WTC11 (cell line): ENCODE data around the gene MYLK4. TPM values are rescaled to one million over a fixed set of nuclear protein-coding genes. Genes with fewer than 3 reads are reported as not detected.

Source experiments
- ATAC-seq: fragments of 200-7000 bp; cut with Tn5 transposase; 2 replicates; pipeline ENCODE4 v1.10.0; 2021; ENCODE audit warnings: mild to moderate bottlenecking, moderate library complexity
- CTCF ChIA-PET: fragments of 300-600 bp; sonication (Branson Sonifier 250); formaldehyde crosslinking; loops from one replicate; lab custom pipeline; 2021; ENCODE audit warnings: antibody characterized with exemption; lab: Charles Lee
- POLR2A ChIA-PET: fragments of 350-600 bp; sonication (Branson Sonifier 250); formaldehyde crosslinking; loops from one replicate; lab custom pipeline; 2021; ENCODE audit warnings: antibody characterized with exemption; lab: Charles Lee
- DNase-seq: peaks from one replicate; pipeline ENCODE4 v3.0.0; 2021; ENCODE audit warnings: low spot score
- H3K27ac Mint-ChIP-seq: 2 replicates; pipeline ENCODE4 v1.8.0; 2021; ENCODE audit warnings: mixed read lengths
- H3K27me3 Mint-ChIP-seq: 2 replicates; pipeline ENCODE4 v1.8.0; 2021; ENCODE audit warnings: low read depth, mild to moderate bottlenecking, moderate library complexity, mixed read lengths
- H3K36me3 Mint-ChIP-seq: 2 replicates; pipeline ENCODE4 v1.8.0; 2021; ENCODE audit warnings: mixed read lengths
- H3K4me1 Mint-ChIP-seq: 2 replicates; pipeline ENCODE4 v1.8.0; 2022; ENCODE audit warnings: mixed read lengths
- H3K4me3 Mint-ChIP-seq: 2 replicates; pipeline ENCODE4 v1.8.0; 2021; ENCODE audit warnings: mild to moderate bottlenecking, moderate library complexity, mixed read lengths
- H3K9me3 Mint-ChIP-seq: 2 replicates; pipeline ENCODE4 v1.8.0; 2021; ENCODE audit warnings: mixed read lengths
- CDX4 ChIP-seq: fragments of 250-450 bp; sonication (Bioruptor Pico); IDR thresholded peaks from 2 replicates; pipeline ENCODE4 v1.9.0; 2021; ENCODE audit warnings: moderate library complexity, mild to moderate bottlenecking, inconsistent platforms, borderline replicate concordance
- ERG ChIP-seq: fragments of 250-450 bp; sonication (Bioruptor Pico); IDR thresholded peaks from 2 replicates; pipeline ENCODE4 v1.8.0; 2021; ENCODE audit warnings: mild to moderate bottlenecking
- HMGXB4 ChIP-seq: sonication (generic); formaldehyde crosslinking; IDR thresholded peaks from 2 replicates; pipeline ENCODE4 v1.8.1; 2023; ENCODE audit warnings: mild to moderate bottlenecking, moderate library complexity, missing genetic modification reagents
- NFE2L1 ChIP-seq: sonication (generic); formaldehyde crosslinking; IDR thresholded peaks from 2 replicates; pipeline ENCODE4 v1.8.1; 2023; ENCODE audit warnings: missing genetic modification reagents
- STAT6 ChIP-seq: sonication (generic); formaldehyde crosslinking; conservative IDR thresholded peaks from 2 replicates; pipeline ENCODE4 v1.8.1; 2023; ENCODE audit warnings: mild to moderate bottlenecking, low read depth, missing genetic modification reagents, moderate library complexity
- ZNF138 ChIP-seq: sonication (generic); formaldehyde crosslinking; conservative IDR thresholded peaks from 2 replicates; pipeline ENCODE4 v1.8.1; 2022; ENCODE audit warnings: mild to moderate bottlenecking, moderate library complexity, missing genetic modification reagents
- ZNF532 ChIP-seq: fragments of 250-450 bp; sonication (Bioruptor Pico); IDR thresholded peaks from 2 replicates; pipeline ENCODE4 v1.9.0; 2021; ENCODE audit warnings: mild to moderate bottlenecking, borderline replicate concordance
- total RNA-seq: library from RNA; stranded (reverse); gene quantifications from 3 replicates; pipeline ENCODE4 v1.2.3, GENCODE V29; 2021
- TF ChIP-seq, protein P1 (sequence below): sonication (generic); formaldehyde crosslinking; IDR thresholded peaks from 2 replicates; pipeline ENCODE4 v1.8.0; 2022; ENCODE audit warnings: mild to moderate bottlenecking, missing genetic modification reagents
- TF ChIP-seq, protein P2 (sequence below): sonication (generic); formaldehyde crosslinking; IDR thresholded peaks from 2 replicates; pipeline ENCODE4 v1.8.1; 2022; ENCODE audit warnings: mild to moderate bottlenecking, missing genetic modification reagents, moderate library complexity, borderline replicate concordance

Gene MYLK4
- total RNA-seq, 1 experiment from 2014 or later = 0.13 TPM

GRCh38 chr6:2634139-2634964 lies 116.4 kb downstream of the MYLK4 start (continued):
- TF ChIP-seq ERG (CRISPR knock-in tag) = no peak
- TF ChIP-seq HMGXB4 (CRISPR knock-in tag) = peak; percentile 60; the same call in 1 of the 2 replicates
- peak; percentile 79; the same call in 1 of the 2 replicates for TF ChIP-seq NFE2L1 (CRISPR knock-in tag)
- TF ChIP-seq, protein P1, sequence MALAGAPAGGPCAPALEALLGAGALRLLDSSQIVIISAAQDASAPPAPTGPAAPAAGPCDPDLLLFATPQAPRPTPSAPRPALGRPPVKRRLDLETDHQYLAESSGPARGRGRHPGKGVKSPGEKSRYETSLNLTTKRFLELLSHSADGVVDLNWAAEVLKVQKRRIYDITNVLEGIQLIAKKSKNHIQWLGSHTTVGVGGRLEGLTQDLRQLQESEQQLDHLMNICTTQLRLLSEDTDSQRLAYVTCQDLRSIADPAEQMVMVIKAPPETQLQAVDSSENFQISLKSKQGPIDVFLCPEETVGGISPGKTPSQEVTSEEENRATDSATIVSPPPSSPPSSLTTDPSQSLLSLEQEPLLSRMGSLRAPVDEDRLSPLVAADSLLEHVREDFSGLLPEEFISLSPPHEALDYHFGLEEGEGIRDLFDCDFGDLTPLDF (CRISPR knock-in tag) = 0 out of 2 replicates have a peak, but pooled peaks have one; percentile 45
- TF ChIP-seq ZNF532 (CRISPR knock-in tag) = no peak
- no peak for TF ChIP-seq STAT6 (CRISPR knock-in tag)

DNA sequence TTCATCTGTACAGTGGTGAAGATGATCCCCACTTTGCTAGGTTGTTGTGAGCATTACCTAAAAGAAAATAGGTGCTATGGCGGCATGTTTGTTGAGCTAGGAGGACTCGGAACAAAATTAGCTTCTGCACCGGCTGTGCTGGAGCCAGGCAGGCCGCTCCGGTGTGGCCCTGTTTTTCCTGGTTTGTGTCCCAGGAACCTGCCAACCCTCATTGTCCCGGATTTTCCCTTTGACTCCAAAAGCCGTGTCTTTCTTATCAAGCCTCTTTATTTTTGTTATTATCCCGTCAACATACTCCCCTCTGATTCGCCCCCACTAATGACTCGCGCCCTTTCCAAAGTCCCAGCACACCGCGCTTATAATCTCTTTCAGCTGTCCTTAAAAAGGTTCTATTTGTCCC lies 117.0 kb downstream of the MYLK4 start:
- Mint-ChIP-seq H3K36me3 (no peaks in the 10 kb centered on the region; the same call in 1 of the 2 replicates), H3K9me3 (no peaks in the 10 kb centered on the region), H3K4me1 (peaks cover 32% of the 10 kb centered on the region), H3K4me3 (peak overlapping the region; percentile 63), H3K27me3 (peaks cover 27% of the 10 kb centered on the region), H3K27ac (no peak overlapping the region; the same call in 1 of the 2 replicates)
- DNase-seq = no peak
- POLR2A ChIA-PET = no interaction called here
- ATAC-seq = no peak
- CTCF ChIA-PET = interaction anchor here (0.6 to 2.6 kb wide), 40 partner anchors 8 to 530 kb away, joined by 3 to 24 read pairs (median 4); partner anchors contain the start of gene MYLK4
- TF ChIP-seq CDX4 (CRISPR knock-in tag) (no peak), ZNF138 (CRISPR knock-in tag) (no peak)
- TF ChIP-seq, protein P2, sequence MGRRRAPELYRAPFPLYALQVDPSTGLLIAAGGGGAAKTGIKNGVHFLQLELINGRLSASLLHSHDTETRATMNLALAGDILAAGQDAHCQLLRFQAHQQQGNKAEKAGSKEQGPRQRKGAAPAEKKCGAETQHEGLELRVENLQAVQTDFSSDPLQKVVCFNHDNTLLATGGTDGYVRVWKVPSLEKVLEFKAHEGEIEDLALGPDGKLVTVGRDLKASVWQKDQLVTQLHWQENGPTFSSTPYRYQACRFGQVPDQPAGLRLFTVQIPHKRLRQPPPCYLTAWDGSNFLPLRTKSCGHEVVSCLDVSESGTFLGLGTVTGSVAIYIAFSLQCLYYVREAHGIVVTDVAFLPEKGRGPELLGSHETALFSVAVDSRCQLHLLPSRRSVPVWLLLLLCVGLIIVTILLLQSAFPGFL (CRISPR knock-in tag) = no peak
- TF ChIP-seq, protein P1 (CRISPR knock-in tag) = no peak
